ENCODE data around the gene SUSD4.

The SUSD4 gene

GRCh38 chr1:223183268-223183862 lies 180.6 kb downstream of the SUSD4 start:
- DNase-seq (ENCODE audit: low spot score): no peak

- no peak for DNase-seq (ENCODE audit: low spot score)
Measured at GRCh38 chr1:223180731-223181321, 183.2 kb downstream of the SUSD4 start.

DNA sequence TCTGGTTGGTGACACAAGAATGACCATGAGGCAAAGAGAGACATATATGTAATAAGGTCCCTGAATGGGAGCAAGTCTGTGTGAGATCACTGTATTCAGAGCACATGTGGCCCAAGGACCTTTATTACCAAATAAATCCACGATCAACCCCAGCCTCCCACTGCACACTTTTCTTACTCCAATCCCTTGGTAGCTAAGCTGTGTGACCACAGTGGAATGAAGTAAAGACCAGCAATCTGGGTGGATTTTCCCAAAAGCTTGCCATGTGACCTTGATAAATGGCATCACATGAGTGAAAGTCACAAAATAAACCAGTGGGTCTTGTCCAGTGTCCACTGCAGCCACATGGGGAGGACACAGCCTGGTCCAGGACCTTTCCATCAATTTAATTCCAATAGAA lies 184.2 kb downstream of the SUSD4 start:
- no peak for DNase-seq (ENCODE audit: low spot score)

DNA sequence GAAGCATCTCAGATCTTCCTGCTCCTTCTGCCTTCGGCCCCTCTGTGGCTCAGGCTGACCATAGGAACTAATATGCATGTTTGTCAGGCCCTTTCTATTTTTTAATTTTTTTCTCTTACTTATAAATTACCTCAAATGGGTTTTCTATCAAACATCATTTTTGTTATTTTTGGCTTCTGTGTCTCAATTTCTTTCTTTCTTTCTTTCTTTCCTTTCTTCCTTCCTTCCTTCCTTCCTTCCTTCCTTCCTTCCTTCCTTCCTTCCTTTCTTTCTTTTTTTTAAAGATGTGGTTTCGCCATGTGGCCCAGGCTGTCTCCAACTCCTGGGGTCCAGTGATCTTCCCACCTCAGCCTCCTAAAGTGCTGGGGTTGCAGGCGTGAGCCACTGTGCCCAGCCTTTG lies 184.7 kb downstream of the SUSD4 start:
- no peak for DNase-seq (ENCODE audit: low spot score)

- DNase-seq (ENCODE audit: low spot score): no peak
Measured at GRCh38 chr1:223177681-223178080, 186.3 kb downstream of the SUSD4 start.

DNA sequence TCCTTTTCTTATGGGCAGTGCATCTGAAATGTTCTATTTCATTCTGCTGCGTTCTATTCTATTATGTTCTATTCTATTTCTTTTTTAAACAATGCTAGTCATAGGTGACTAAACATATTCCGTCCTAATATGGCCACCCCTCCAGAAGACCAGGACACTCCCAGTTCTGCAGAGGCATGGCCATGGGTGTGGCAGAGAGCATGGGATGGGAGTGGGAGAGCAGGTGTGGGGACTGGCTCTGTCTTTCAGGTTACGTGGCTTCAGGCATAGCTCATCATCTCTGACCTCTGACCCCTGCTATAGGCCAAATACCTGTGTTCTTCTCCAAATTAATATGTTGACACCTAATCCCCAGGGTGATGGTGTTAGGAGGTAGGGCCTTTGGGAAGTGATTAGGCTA lies 187.5 kb downstream of the SUSD4 start:
- no peak for DNase-seq (ENCODE audit: low spot score)

DNA sequence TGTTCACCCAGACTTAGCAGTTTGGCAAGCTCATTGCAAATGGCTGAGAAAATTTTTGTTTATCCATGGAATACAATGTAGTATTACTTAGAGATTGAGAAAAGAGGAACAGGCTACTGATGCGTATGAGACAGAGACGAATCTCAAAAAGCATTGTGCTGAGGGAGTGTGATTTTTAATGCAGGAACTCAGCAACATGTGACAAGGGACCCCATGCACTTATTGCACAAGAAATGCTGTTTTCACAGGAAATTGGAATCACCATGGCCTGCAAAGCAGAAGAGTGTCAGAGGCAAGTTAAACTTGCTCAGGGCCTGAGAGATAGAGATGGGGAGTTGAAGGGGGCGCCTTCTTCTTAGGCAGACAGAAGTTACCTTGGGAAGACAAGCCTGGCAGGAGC lies 188.3 kb downstream of the SUSD4 start:
- no peak for DNase-seq (ENCODE audit: low spot score)

DNA sequence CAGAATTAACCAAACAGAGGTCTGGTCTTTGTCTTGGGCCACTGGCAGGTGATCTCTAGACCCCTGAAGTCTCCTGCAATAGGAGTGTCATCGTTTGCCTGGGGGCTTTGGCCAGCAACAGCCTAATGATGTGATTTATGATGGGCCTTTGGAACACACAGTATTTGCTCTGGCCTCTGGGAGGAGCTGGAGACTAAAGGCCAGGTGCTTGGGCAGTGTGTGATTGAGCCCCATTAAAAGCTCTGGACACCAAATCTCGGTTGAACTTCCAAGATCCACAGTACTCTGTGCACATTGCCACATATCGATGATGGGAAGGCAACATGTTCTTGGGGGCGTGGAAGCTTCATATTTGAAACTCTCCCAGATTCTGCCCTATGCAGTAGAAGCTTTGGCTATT lies 188.9 kb downstream of the SUSD4 start:
- DNase-seq (ENCODE audit: low spot score): no peak

Data from CD4-positive, alpha-beta T cell treated with Interleukin-15 for 4 hours (primary cell).